ENCODE measurements around the gene IGF2BP1. TPM values are rescaled to one million over a fixed set of nuclear protein-coding genes. Genes with fewer than 3 reads are reported as not detected.

The IGF2BP1 gene
- total and polyA plus RNA-seq, 5 donors from 2014 or later, result not detected

- Mint-ChIP-seq H3K9me3 (peaks cover 0 to 3% (median 0%) of the 10 kb centered on the region in 7 donors), H3K36me3 (no peaks in the 10 kb centered on the region), H3K4me1 (no peaks in the 10 kb centered on the region), H3K27me3 (peaks cover 43% of the 10 kb centered on the region), H3K4me3 (no peak overlapping the region), H3K27ac (no peak overlapping the region)
- DNase-seq, result no peak
- no peak for ATAC-seq (ENCODE audit: low read depth in 2 of 2)
- no peaks in the 10 kb centered on the region for H3K4me1 ChIP-seq (ENCODE audit: control insufficient read depth, insufficient read depth, low read length, poor library complexity, severe bottlenecking)
- H3K27me3 ChIP-seq (ENCODE audit: control insufficient read depth, insufficient read depth, low read length), result peaks cover 9% of the 10 kb centered on the region
- H3K36me3 ChIP-seq (ENCODE audit: control insufficient read depth, insufficient read depth, low read length), result no peaks in the 10 kb centered on the region
- no peaks in the 10 kb centered on the region for H3K9me3 ChIP-seq (ENCODE audit: control insufficient read depth in 2 of 2, low read length in 2 of 2)
- H3K4me3 ChIP-seq (ENCODE audit: low read depth, low read length), result no peak overlapping the region
- H3K27ac ChIP-seq (ENCODE audit: insufficient read depth, low read length, poor library complexity, severe bottlenecking), result no peak overlapping the region
Measured at GRCh38 chr17:48970865-48971687, 26.1 kb upstream of the IGF2BP1 start.

- Histone ChIP-seq H3K27ac (ENCODE audit: insufficient read depth, low read length, poor library complexity, severe bottlenecking) (no peak overlapping the region), H3K36me3 (ENCODE audit: control insufficient read depth, insufficient read depth, low read length) (no peaks in the 10 kb centered on the region), H3K4me3 (ENCODE audit: low read depth, low read length) (no peak overlapping the region), H3K9me3 (ENCODE audit: control insufficient read depth in 2 of 2, low read length in 2 of 2) (no peaks in the 10 kb centered on the region), H3K4me1 (ENCODE audit: control insufficient read depth, insufficient read depth, low read length, poor library complexity, severe bottlenecking) (no peaks in the 10 kb centered on the region), H3K27me3 (ENCODE audit: control insufficient read depth, insufficient read depth, low read length) (peaks cover 9% of the 10 kb centered on the region)
- ATAC-seq (ENCODE audit: low read depth in 2 of 2) (no peak), DNase-seq (no peak)
- peaks cover 45% of the 10 kb centered on the region for H3K27me3 Mint-ChIP-seq
- H3K4me3 Mint-ChIP-seq, result no peak overlapping the region
- no peaks in the 10 kb centered on the region for H3K4me1 Mint-ChIP-seq
- H3K9me3 Mint-ChIP-seq, result peaks cover 0 to 3% (median 0%) of the 10 kb centered on the region in 7 donors
- H3K36me3 Mint-ChIP-seq, result no peaks in the 10 kb centered on the region
- no peak overlapping the region for H3K27ac Mint-ChIP-seq
Measured at GRCh38 chr17:48972749-48973097, 24.5 kb upstream of the IGF2BP1 start.

GRCh38 chr17:48973806-48974205 lies 23.4 kb upstream of the IGF2BP1 start:
- DNase-seq (no peak), ATAC-seq (ENCODE audit: low read depth in 2 of 2) (no peak)
- H3K27me3 Mint-ChIP-seq, result peaks cover 47% of the 10 kb centered on the region
- H3K4me3 Mint-ChIP-seq, result no peak overlapping the region
- no peaks in the 10 kb centered on the region for H3K4me1 Mint-ChIP-seq
- no peaks in the 10 kb centered on the region for H3K36me3 Mint-ChIP-seq
- Histone ChIP-seq H3K4me3 (ENCODE audit: low read depth, low read length) (no peak overlapping the region), H3K27me3 (ENCODE audit: control insufficient read depth, insufficient read depth, low read length) (peaks cover 9% of the 10 kb centered on the region), H3K4me1 (ENCODE audit: control insufficient read depth, insufficient read depth, low read length, poor library complexity, severe bottlenecking) (no peaks in the 10 kb centered on the region), H3K9me3 (ENCODE audit: control insufficient read depth in 2 of 2, low read length in 2 of 2) (no peaks in the 10 kb centered on the region), H3K27ac (ENCODE audit: insufficient read depth, low read length, poor library complexity, severe bottlenecking) (no peak overlapping the region), H3K36me3 (ENCODE audit: control insufficient read depth, insufficient read depth, low read length) (no peaks in the 10 kb centered on the region)
- H3K27ac Mint-ChIP-seq, result no peak overlapping the region
- peaks cover 0 to 3% (median 0%) of the 10 kb centered on the region in 7 donors for H3K9me3 Mint-ChIP-seq

- DNase-seq (no peak), ATAC-seq (ENCODE audit: low read depth in 2 of 2) (no peak)
- Mint-ChIP-seq H3K36me3 (no peaks in the 10 kb centered on the region), H3K27me3 (peaks cover 25% of the 10 kb centered on the region), H3K4me3 (no peak overlapping the region), H3K4me1 (no peaks in the 10 kb centered on the region), H3K9me3 (peaks cover 0 to 6% (median 0%) of the 10 kb centered on the region in 7 donors), H3K27ac (no peak overlapping the region)
- no peaks in the 10 kb centered on the region for H3K36me3 ChIP-seq (ENCODE audit: control insufficient read depth, insufficient read depth, low read length)
- H3K4me1 ChIP-seq (ENCODE audit: control insufficient read depth, insufficient read depth, low read length, poor library complexity, severe bottlenecking), result no peaks in the 10 kb centered on the region
- no peaks in the 10 kb centered on the region for H3K27me3 ChIP-seq (ENCODE audit: control insufficient read depth, insufficient read depth, low read length)
- no peak overlapping the region for H3K27ac ChIP-seq (ENCODE audit: insufficient read depth, low read length, poor library complexity, severe bottlenecking)
- H3K4me3 ChIP-seq (ENCODE audit: low read depth, low read length), result no peak overlapping the region
- no peaks in the 10 kb centered on the region for H3K9me3 ChIP-seq (ENCODE audit: control insufficient read depth in 2 of 2, low read length in 2 of 2)
Measured at GRCh38 chr17:48981927-48982539, 15.2 kb upstream of the IGF2BP1 start.

- H3K4me1 Mint-ChIP-seq, result no peaks in the 10 kb centered on the region
- Histone ChIP-seq H3K36me3 (ENCODE audit: control insufficient read depth, insufficient read depth, low read length) (no peaks in the 10 kb centered on the region), H3K4me1 (ENCODE audit: control insufficient read depth, insufficient read depth, low read length, poor library complexity, severe bottlenecking) (no peaks in the 10 kb centered on the region), H3K9me3 (ENCODE audit: control insufficient read depth in 2 of 2, low read length in 2 of 2) (no peaks in the 10 kb centered on the region), H3K27ac (ENCODE audit: insufficient read depth, low read length, poor library complexity, severe bottlenecking) (no peak overlapping the region), H3K27me3 (ENCODE audit: control insufficient read depth, insufficient read depth, low read length) (peaks cover 5% of the 10 kb centered on the region), H3K4me3 (ENCODE audit: low read depth, low read length) (no peak overlapping the region)
- DNase-seq (no peak), ATAC-seq (ENCODE audit: low read depth in 2 of 2) (no peak)
- H3K27me3 Mint-ChIP-seq, result peaks cover 21% of the 10 kb centered on the region
- no peak overlapping the region for H3K27ac Mint-ChIP-seq
- H3K4me3 Mint-ChIP-seq, result no peak overlapping the region
- H3K9me3 Mint-ChIP-seq, result peaks cover 0 to 6% (median 0%) of the 10 kb centered on the region in 7 donors
- H3K36me3 Mint-ChIP-seq, result no peaks in the 10 kb centered on the region
Measured at GRCh38 chr17:48985436-48986245, 11.5 kb upstream of the IGF2BP1 start.

GRCh38 chr17:48989100-48989499 lies 8.1 kb upstream of the IGF2BP1 start:
- H3K27me3 Mint-ChIP-seq, result peaks cover 34% of the 10 kb centered on the region
- H3K36me3 ChIP-seq (ENCODE audit: control insufficient read depth, insufficient read depth, low read length), result no peaks in the 10 kb centered on the region

GRCh38 chr17:48990882-48991357 lies 6.3 kb upstream of the IGF2BP1 start:
- no peak for DNase-seq
- Histone ChIP-seq H3K36me3 (ENCODE audit: control insufficient read depth, insufficient read depth, low read length) (no peaks in the 10 kb centered on the region), H3K27ac (ENCODE audit: insufficient read depth, low read length, poor library complexity, severe bottlenecking) (no peak overlapping the region), H3K9me3 (ENCODE audit: control insufficient read depth in 2 of 2, low read length in 2 of 2) (no peaks in the 10 kb centered on the region), H3K4me1 (ENCODE audit: control insufficient read depth, insufficient read depth, low read length, poor library complexity, severe bottlenecking) (peaks cover 7% of the 10 kb centered on the region), H3K27me3 (ENCODE audit: control insufficient read depth, insufficient read depth, low read length) (peaks cover 39% of the 10 kb centered on the region), H3K4me3 (ENCODE audit: low read depth, low read length) (no peak overlapping the region)
- no peak for ATAC-seq (ENCODE audit: low read depth in 2 of 2)
- Mint-ChIP-seq H3K27ac (no peak overlapping the region), H3K27me3 (peaks cover 50% of the 10 kb centered on the region), H3K9me3 (peaks cover 0 to 6% (median 0%) of the 10 kb centered on the region in 7 donors), H3K4me3 (no peak overlapping the region), H3K36me3 (no peaks in the 10 kb centered on the region), H3K4me1 (peaks cover 0 to 10% (median 8%) of the 10 kb centered on the region in 4 donors)

More at GRCh38 chr17:48989100-48989499, 8.1 kb upstream of the IGF2BP1 start:
- Histone ChIP-seq H3K4me3 (ENCODE audit: low read depth, low read length) (no peak overlapping the region), H3K27me3 (ENCODE audit: control insufficient read depth, insufficient read depth, low read length) (peaks cover 25% of the 10 kb centered on the region), H3K4me1 (ENCODE audit: control insufficient read depth, insufficient read depth, low read length, poor library complexity, severe bottlenecking) (no peaks in the 10 kb centered on the region), H3K9me3 (ENCODE audit: control insufficient read depth in 2 of 2, low read length in 2 of 2) (no peaks in the 10 kb centered on the region), H3K27ac (ENCODE audit: insufficient read depth, low read length, poor library complexity, severe bottlenecking) (no peak overlapping the region)
- no peak for ATAC-seq (ENCODE audit: low read depth in 2 of 2)
- H3K36me3 Mint-ChIP-seq, result no peaks in the 10 kb centered on the region
- peaks cover 0 to 2% (median 0%) of the 10 kb centered on the region in 4 donors for H3K4me1 Mint-ChIP-seq
- DNase-seq, result no peak
- peaks cover 0 to 4% (median 0%) of the 10 kb centered on the region in 7 donors for H3K9me3 Mint-ChIP-seq
- no peak overlapping the region for H3K4me3 Mint-ChIP-seq
- no peak overlapping the region for H3K27ac Mint-ChIP-seq

Data from CD4-positive, CD25-positive, alpha-beta regulatory T cell (primary cell).